Activated CD4-positive, CD25-positive, alpha-beta regulatory T cell (primary cell): ENCODE data around the gene SLC9C1.

ENCODE experiments used
- DNase-seq, 4 experiments: peaks; one replicate each; lab custom pipeline; 2025; lab: John Stamatoyannopoulos, UW

Gene SLC9C1

DNA sequence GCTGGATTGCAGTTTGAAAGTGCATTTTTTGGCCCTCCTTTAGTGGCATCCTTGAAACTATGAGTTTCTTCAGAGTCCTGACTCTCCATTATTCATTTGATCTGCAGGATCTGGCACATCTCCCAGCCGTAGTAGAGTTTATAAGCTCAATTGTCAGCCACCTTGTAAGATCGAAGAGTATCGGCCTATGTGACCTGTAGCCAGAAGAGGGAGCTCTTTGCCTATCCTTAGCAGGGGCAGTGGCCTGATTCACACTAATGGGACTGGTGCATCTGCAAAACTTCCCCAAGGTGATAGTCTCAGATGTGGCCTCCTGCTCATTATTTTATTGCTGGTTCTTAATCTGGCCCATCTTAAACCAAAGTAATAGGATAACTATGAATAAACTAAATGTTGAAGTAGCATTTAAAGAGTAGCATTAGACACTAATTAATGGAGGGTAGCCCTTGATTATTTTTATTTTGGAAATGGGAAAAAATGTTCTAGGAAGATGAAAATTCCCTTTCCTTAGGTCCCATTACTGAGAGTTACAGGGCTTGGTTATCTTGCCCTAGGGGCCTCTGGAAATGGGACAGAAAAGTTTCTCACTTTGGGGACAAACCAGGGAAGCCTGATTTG is 182.1 kb downstream of the SLC9C1 start:
- peak in 3 of 4 experiments; percentile 6 to 16 (median 6) for DNase-seq

- no peak for DNase-seq
Observed at GRCh38 chr3:112109322-112109721, 184.7 kb downstream of the SLC9C1 start.

GRCh38 chr3:112104774-112105173 is 189.2 kb downstream of the SLC9C1 start:
- DNase-seq = no peak

DNA sequence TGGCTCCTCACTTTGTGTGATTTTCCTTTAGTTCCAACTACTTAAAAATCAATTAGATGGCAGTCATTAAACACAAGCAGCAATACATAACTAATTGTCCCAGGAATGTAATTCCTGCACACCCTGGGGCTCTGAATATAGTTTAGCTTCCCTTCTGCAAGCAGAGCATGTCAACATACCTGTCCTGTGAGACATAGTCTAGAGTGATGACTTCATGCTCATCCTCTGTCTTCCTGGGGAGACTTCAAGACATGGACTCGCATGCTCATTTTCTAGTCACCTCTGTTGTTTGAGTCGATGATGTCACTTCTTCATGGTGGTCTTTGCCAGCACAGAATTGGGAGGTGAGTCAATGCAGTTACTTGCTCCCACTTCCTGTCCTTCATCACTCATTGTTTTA is 192.1 kb downstream of the SLC9C1 start:
- DNase-seq = no peak

GRCh38 chr3:112097378-112097777 is 196.6 kb downstream of the SLC9C1 start:
- DNase-seq = no peak

DNA sequence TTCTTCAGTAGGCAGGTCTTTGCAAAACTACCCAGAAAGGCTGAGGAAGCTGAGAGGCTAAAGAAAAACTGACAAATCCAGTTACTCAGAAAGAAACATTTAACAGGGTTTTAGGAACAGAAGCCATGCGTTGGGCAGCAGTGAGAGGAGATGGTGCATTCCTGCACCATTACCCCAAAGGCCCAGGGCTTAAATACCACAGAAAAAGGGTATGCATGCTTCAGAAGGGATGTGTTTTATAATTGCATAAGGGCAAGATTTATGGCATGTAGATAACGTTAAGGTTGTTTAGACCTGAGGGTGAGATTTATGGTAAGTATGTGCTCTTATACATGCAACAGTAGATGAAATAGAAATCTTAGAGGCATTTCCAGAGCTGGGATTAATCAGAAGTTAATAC is 197.8 kb downstream of the SLC9C1 start:
- DNase-seq = no peak

DNA sequence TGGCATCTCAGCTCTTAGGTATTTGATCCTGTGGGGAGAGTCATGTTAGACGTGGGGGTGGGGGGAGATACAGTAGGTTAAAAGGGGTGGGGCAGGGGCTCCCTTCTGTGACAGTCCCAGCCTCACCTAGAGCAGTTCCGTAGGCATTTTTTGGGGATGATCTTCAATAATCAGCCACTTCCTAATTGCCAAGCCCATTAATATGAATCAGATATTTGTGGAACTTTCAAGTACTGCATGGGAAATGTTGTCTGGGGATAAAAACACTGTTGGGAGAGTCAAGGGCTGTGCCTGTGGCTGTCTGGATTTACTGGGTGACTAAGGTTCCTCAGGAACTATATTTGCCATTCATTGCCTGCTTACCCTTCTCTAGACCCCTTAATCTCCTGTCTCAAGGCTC is 198.3 kb downstream of the SLC9C1 start:
- DNase-seq = no peak

- DNase-seq = no peak
Observed at GRCh38 chr3:112093180-112093522, 200.9 kb downstream of the SLC9C1 start.

DNA sequence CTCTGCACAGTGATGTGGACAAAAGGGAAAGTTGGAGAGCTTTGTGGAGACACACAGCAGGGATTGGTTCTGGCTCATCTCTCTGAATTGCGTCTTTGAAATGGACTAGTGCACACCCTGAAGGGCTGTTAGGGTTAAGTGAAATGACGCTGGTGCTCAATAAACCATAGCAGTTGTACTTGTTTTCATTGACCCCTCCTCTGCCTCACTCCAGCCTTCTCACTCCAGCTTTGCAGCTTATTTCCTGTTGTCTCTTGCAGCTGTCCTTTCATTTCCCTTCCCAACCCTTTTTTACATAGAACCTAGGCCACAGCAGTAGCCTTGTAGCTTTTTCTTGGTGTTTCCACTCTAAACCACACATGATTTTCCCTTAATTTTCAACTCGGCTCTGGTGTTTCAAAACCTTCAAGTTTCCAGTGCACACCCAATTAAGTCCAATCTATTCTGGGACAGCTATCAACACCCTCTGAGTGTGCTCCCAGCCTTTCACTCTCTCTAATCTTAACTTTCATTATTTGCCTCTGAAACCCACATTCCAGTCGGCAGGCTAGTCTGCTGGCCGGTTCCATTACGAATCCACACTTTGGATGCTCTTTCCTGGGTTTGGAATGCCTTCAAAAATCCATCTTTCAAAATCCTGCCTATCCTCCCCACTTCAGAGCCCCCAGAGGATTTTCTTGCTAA is 201.4 kb downstream of the SLC9C1 start:
- DNase-seq = no peak

- DNase-seq = no peak
Observed at GRCh38 chr3:112090887-112091586, 203.0 kb downstream of the SLC9C1 start.
